Fibroblast of peridontal ligament (primary cell): Measurements from ENCODE around the gene ELOVL5.
"Not testable (repeated sequence)": the region's sequence is repeated elsewhere in the genome, so short reads cannot be mapped to it uniquely, and the experiment has no call there.

Experiments used
- DNase-seq: peaks from one replicate; pipeline ENCODE4 v3.0.0-alpha.2; 2010; ENCODE audit errors: extremely low read depth

ELOVL5 gene, protein sequence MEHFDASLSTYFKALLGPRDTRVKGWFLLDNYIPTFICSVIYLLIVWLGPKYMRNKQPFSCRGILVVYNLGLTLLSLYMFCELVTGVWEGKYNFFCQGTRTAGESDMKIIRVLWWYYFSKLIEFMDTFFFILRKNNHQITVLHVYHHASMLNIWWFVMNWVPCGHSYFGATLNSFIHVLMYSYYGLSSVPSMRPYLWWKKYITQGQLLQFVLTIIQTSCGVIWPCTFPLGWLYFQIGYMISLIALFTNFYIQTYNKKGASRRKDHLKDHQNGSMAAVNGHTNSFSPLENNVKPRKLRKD

DNA sequence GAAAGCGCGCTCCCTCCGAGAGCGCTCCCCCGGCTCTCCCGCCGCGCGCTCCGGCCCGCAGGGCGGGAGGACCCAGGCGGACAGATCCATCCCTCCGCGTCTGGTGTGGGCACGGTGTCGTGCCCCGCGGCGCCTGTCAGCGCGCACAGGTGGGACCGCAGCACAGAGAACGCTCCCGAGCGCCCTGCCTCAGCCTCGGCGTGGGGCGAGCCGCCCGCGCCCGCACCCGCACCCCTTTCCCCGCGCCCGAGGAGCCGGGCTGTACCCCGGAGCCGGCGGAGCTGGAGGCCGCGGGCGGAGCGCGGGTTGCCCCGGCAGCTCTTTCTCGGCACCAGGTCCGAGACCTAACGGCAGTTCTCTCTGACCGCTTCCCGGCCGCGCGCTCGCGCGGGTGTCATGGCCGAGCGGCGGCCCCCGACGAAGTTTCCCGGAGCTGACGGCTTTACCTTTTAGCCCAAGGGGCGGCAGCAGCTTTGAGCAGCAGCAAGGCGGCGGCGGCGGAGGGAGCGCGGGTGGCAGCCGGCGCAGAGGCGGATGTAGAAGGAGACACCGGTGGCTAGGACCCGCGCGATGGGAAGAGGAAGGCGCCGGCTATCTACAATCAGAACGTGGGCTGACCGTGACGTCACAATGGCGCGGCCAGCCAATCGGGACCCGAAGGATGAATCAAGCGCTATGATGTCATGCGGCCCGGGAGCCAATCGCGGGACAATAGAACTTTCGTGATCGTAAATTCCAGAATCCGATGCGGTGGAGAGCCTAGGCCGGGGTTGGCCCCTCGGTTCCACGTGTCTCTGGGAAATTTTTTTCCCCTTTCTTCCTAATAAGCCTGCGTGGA is at the start of gene ELOVL5:
TSS of gene ELOVL5 (minus strand) at position 580 of the 838 bp plus-strand sequence. CDS start 53,251 bp downstream, outside the sequence.
- DNase-seq, result peak; percentile 99

DNA sequence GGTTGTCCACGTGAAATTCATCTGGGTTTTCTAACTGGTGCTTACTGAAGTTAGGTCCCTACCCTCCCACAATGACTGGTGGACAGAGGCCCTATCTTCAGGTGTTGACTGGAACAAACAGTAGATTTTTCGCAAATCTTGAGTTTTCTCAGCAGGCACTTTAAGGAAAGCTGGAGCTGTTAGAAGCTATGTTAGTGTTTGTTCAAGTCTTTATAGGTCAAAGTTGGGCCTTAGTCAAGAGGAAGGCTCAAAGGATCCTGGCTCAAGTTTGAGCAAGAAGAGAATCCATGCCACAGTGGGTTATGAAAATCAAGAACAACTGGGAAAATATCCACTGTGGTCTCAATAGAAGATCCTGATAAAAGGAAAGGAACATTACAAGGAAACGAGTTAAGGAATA is 48.5 kb upstream of the ELOVL5 start:
- DNase-seq, result no peak

DNA sequence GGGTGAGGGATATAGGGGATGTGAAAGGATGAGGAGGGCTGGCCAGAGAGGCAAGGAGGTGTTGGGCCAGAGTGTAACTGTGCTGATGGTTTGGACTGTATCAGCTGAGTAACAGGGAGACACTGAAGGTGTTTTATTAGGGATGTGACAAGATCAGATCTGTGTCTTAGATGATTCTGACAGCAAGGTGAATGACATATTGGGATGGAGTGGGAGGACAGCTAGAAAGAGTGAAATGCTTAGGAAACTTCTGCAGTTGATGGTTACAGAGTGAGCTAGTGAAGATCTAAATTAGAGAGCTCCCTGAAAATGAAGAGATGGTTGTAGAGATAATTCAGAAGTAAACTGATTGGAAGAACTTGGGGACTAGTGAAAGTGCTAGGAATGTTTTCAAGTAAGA is 47.2 kb upstream of the ELOVL5 start:
- DNase-seq, result no peak

DNA sequence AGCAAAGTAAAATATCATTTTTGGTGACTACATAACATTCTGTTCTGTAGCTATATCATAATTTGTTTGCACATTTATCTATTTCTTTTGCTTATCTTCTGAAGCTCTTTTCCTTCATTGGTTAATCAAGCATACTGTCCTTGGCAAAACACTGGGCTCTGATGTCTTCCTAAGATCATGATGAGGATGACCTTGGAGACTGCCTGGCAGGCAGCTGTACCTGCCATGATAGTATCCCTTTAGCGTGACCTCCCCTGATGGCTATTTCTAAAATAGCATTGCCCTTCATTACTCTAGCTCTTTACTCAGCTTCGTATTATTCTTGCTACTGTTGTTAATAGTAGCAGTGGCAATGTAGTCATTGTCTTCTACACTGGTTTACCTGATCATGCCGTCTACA is 46.0 kb upstream of the ELOVL5 start:
- no peak for DNase-seq

DNA sequence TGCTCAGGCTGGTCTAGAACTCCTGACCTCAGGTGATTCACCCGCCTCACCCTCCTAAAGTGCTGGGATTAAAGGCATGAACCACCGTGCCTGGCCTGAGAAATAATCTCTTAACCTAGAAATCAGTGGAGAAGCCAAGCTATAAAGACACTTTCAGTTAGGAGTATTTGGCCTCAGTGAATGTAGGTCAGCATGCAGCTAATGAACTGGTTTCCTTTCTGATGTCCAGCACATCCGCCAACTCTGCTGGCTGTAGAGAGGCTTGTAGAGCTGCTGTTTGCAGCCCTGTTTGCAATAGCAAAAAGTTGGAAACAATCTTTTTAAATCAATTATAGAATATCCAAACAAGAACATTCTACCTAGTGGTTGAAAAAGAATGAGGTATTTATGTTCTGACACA is 42.4 kb upstream of the ELOVL5 start:
- DNase-seq, result no peak

DNA sequence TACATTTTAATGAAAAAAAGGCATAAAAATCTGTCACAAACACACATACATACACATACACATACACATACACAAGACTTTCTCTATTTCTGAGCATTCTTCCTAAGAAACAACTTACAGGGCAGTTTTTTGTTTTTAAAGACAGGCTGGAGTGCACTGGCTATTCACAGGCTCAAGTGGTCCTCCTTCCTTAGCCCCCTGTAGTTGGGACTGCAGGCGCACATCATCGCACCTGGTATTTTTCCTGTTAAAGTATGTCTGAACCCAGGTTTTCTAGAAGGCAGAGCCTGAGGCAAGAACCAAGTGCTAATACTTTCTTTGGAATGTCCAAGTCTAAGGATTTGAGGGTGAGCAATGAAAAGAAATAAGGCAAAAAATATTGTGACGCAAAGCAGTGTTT is 41.3 kb upstream of the ELOVL5 start:
- no peak for DNase-seq

DNA sequence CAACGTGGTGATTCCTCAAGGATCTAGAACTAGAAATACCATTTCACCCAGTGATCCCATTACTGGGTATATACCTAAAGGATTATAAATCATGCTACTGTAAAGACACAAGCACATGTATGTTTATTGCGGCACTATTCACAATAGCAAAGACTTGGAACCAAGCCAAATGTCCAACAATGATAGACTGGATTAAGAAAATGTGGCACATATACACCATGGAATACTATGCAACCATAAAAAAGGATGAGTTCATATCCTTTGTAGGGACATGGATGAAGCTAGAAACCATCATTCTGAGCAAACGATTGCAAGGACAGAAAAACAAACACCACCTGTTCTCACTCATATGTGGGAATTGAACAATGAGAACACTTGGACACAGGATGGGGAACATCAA is 39.9 kb upstream of the ELOVL5 start:
- DNase-seq, result not testable (repeated sequence)

DNA sequence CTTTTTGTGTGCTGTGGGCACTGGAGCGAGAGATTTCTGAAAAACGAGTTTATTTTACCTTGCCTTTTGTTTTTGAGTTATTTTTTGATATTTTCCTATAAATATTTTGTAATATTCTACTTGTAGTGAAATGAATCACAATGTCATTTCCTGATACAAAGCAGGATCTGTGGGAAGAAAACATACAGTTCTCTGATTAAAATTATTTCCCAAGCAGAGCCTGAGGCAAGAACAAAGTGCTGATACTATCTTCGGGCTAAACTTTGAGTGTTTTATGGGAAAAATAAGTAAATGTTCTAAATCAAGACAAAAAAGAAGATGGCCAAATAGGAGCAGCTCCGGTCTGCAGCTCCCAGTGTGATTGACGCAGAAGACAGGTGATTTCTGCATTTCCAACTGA is 33.7 kb upstream of the ELOVL5 start:
- no peak for DNase-seq

DNA sequence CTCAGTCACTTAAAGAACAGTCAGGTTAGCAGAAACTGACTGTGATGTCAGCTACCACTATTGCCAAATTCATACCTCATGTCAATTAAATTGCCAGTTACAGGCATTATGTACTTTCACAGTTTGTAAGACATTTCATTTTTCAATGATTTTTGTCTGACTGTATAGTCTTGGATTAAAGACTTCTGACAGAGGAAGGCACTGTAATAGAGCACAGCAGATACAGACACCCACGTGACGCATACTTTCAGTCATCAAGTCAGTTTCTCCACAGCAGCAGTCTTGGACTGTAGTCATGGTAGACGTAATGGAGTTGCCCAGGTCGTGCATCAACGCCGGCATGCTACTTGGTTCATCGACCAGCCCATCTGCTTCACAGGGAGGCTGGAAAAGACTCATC is 29.5 kb upstream of the ELOVL5 start:
- DNase-seq, result no peak

DNA sequence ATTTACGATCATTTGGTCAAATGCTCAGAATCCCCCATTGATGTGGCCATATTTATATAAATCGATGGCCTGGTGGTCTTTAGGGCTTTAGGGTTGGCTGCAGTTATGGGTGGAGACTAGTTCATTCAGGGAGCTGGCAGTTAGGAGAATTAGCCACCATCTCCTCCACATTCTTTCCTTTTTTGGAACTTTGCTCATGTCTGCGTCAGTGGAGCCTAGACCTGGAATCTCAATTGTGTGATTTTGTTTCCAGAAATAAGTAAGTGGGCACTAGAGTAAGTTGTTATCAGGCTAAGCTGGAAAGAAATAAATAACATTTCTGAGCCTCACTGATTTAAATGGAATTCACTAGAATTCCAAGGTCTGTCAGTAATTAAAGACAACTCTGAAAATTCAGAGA is 29.0 kb upstream of the ELOVL5 start:
- no peak for DNase-seq

DNA sequence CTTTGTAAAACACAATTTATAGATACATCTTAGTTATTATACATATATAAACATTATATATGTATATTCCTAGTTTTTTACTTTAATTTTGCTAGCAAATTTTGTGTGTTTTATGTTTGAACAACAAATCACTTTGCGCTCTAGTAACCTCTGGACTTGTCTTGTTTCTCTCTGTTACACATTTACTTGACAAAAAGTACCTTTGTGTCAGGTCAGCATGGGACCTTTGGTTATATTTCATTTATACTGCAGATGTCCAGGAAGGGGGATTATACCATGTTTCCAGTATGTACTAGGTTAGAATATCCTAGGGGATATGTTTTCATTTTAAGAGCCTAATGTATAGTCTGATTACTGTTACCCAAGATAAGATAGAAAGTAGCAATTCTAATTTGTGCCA is 28.5 kb upstream of the ELOVL5 start:
- no peak for DNase-seq

DNA sequence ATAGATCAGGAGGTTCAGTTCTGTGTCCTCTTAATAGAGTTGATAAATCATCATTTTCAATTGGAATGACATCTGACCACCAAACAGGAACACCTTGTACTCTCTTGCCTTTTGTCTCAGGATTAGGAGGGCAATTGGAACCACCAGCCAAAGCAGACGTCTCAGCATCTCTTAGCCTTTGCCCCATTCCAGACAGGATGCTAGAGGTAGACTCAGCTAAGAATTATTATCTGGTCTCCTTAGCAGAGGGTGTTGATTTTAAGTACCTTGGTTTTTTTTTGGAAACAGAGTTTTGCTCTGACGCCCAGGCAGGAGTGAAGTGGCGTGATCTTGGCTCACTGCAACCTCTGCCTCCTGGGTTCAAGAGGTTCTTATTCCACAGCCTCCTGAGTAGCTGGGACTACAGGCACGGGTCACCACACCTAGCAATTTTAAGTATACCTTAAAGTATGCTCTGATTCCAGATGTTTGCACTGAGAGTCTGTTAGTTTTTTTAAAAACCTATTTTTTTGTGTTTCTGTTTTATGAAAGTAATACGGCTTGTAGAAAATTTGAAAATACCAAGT is 28.0 kb upstream of the ELOVL5 start:
- no peak for DNase-seq

DNA sequence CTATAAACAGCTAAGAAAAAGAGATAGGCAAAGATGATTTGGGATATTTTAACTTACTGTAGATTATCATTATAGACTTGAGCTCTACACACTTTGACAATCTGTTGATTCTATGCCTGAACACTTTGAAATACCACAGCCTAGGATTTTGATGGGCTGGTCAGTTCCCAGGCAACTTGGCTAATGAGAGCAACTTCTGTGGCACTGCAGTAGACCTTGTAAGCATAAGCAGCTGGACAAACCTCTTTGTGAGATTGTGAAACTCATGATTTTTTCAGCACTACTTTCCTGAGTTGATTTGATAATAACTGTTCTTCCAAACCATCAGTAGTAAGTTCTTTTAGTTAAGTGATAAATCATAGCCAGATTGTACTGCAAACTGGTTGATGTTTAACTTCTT is 27.1 kb upstream of the ELOVL5 start:
- peak; percentile 41 for DNase-seq

DNA sequence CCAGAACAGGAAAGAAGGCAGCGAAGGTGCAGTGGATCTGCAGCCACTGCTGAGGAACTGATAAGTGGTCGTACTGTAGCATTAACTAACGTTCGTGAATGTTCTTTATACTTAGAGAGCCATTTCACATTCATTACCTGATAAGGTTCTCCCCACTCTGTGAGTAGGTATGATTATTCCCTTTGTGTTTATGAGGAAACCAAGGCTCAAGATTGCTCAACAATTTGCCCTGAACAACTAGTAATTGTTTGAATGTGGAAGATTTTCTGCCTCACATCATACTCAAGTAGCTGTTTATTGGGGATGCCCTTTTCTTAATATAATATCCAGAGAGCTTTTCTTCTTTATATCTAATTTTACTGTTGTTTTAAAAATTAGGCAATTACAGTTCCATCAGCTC is 24.9 kb upstream of the ELOVL5 start:
- DNase-seq, result no peak

DNA sequence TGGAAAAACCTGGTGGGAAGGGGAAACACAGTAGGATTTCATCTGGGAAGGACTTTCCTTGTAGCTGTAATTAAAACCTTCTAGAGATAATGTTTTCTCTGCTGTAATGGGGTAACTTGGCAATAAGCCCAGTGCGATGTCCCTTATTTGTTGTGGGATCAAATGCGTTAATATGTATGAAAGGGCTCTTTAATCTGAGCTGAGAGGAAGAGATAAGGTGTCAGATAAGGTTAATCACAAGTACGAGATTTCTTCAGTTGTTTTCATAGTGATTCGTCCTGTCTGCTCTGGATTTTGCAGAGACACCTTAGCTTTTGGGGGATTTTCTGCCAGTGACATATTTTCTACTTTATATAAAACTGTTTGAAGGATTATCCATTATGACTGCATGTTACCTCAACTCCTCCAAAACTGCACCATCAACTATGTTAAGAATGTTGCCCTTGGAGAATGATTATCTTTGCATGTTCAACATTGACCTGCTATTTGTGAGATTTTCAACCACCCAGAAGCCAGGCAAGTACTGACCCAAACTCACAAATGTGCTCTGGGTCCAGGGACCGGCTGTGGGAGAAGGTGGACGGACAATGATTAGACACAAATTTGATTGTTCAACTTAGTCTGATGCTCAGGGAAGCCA is 21.2 kb upstream of the ELOVL5 start:
- DNase-seq, result no peak

DNA sequence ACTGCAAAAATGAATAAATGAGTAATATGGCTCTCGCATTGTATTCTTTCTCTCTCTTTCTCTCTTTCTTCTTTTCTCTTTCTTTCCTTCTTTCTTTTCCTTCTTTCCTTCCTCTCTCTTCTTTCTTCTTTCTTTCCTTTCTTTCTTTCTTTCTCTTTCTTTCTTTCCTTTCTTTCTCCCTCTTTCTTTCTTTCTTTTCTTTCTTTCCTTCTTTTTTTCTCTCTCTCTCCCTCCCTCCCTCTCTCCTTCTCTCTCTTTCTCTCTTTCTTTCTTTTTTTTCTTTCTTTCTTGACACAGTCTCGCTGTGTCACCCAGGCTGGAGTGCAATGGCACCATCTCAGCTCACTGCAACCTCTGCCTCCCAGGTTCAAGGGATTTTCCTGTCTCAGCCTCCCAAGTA is 20.3 kb upstream of the ELOVL5 start:
- DNase-seq, result no peak

DNA sequence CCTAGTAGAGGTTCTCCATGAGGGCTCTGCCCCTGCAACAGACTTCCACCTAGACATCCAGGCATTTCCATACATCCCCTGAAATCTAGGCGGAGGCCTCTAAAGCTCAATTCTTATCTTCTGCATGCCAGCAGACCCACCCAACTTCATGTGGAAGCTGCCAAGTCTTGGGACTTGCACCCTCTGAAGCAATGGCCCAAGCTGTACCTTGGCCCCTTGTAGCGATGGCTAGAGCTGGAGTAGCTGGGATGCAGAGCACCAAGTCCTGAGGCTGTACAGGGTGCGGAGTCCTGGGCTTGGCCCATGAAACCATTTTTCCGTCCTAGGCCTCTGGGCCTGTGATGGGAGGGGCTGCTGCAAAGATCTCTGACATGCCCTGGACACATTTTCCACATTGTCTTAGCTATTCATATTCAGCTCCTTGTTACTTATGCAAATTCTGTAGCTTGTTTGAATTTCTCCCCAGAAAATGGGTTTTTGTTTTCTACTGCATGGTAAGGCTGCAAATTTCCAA is 17.4 kb upstream of the ELOVL5 start:
- no peak for DNase-seq

DNA sequence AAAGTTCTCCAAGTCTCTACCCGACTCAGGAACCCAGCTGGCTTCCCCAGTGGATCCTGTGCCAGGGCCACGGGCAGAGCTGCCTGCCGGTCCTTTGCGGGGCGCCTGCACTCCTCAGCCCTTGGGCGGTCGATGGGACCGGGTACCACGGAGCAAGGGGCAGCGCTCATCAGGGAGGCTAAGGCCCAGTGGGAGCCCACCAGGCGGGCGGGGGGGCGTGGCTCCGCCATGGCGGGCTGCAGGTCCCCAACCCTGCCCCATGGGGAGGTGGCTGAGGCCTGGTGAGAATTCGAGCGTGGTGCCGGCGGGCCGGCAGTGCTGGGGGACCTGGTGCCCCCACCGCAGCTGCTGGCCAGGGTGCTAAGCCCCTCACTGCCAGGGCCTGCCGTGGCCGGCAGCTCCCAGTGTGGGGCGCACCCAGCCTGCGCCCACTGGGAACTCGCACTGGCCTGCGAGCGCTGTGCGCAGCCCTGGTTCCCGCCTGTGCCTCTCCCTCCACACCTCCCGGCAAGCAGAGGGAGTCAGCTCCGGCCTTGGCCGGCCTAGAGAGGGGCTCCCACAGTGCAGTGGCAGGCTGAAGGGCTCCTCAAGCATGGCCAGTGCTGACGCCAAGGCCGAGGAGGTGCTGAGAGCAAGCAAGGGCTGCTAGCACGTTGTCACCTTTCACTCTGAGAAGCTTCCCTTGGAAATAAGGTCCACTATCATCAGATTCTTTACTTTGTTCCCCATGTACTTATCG is 14.8 kb upstream of the ELOVL5 start:
- DNase-seq, result no peak

DNA sequence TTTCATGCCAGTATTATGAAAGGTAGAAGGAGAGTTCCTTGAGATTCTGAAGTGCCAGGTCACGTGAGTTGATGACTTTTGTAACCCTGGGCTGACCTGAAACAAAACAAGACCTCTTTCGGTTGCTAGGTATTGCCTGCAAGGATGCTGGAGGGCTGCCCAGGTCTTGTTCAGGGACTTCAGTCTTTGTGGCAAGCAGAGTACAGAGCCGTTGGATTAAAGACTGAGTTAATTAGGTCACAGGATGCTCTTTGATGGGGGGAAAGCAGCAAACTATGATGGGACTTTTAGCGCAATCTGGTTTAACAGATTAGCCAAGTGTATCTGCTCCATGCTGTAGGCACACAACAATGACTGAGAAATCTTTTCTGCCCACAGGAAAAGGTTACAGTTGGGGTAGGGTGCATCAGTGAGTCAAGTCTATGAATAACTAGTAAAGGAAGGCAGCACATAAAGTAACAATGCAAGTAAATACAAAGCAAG is 12.8 kb upstream of the ELOVL5 start:
- DNase-seq, result no peak

DNA sequence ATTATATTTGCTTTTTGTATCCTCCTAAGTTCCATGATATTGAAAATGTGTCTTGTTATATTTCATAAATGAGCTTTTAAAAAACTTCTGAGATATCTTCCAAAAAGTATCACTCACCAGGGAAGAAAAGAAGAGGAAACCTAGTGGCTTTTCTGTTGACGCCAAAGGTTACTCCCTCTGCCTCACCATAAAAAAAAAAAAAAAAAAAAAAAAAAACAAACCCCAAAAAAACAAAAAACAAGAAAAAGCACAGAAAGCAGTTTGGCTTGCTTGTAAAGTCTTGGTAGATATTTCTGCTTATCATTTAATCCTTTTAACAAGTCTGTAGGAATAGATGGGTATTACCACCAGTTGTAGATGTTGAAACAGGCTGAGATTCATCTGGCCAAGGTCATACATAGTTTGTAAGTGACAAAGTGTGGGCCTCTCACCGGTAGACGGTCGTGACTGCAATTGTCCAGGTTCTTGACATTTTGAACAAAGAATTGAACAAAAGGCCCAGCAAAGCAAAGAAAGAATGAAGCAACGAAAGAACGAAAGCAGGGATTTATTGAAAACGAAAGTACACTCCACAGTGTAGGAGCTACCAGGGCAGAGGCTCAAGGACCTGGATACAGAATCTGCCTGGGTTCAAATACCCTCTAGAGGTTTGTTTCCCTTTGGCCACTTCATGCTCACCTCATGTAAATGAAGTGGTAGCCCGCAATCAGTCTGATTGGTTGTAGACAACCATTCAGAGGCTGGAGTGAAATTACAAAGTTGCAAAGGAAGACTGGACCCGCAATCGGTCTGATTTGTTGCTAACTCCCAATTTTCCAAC is 11.6 kb upstream of the ELOVL5 start:
- peak; percentile 43 for DNase-seq

DNA sequence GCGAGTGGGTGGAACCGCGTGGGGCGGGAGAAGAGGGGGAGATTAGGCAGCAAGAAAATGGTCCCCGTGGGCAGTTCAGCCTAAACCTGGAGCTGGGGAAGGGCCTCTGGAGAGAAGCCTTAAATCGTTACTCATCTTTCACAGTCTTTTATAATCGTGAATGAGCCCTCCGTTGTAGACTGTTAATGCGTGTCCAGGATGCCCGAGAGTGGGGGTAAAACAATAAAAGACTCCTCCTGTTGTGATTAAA is 11.0 kb upstream of the ELOVL5 start:
- DNase-seq, result no peak
